HG03159 (cell line): Measurements from ENCODE around the gene SESN3.
A peak's percentile ranks its signal among the peaks of the same experiment; 100 is the strongest.
"Not testable (repeated sequence)": the region's sequence is repeated elsewhere in the genome, so short reads cannot be mapped to it uniquely, and the experiment has no call there.

Experiments used
- ATAC-seq: cut with Tn5 transposase; IDR thresholded peaks from one replicate; pipeline ENCODE4 v1.9.1; 2021; ENCODE audit warnings: mild to moderate bottlenecking, moderate library complexity; ENCODE audit not compliant: unreplicated experiment

SESN3 gene

DNA sequence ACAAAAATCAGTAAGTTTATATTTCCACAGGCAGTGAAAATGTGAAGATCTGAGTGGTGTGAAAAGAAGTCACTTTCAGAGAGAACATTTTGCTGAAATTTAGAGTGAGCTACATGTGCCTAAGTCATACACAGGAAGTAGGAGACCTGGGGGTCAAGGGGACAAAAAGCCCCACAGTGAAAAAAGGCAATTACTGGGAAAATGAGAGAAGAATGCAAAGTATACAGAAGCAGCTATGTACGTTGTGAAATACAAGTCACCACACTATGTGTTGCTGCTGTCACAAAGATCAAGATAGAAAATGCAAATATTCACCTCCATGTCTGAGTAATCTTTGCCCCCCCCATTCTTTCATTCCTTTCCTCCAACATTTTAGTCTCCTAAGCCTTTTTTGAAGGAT, 21.6 kb upstream of the SESN3 start:
- no peak for ATAC-seq

DNA sequence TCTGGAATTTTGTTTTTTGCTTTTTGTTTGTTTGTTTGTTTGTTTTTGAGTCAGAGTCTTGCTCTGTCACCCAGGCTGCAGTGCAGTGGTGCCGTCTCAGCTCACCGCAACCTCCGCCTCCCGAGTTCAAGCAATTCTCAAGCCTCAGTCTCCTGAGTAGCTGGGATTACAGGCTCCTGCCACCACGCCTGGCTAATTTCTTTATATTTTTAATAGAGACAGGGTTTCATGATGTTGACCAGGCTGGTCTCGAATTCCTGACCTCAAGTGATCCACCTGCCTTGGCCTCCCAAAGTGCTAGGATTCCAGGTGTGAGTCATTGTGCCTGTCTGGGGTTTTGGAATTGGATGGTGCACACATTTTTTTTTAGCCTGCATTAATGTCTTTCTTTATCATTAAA, 20.9 kb upstream of the SESN3 start:
- not testable (repeated sequence) for ATAC-seq

DNA sequence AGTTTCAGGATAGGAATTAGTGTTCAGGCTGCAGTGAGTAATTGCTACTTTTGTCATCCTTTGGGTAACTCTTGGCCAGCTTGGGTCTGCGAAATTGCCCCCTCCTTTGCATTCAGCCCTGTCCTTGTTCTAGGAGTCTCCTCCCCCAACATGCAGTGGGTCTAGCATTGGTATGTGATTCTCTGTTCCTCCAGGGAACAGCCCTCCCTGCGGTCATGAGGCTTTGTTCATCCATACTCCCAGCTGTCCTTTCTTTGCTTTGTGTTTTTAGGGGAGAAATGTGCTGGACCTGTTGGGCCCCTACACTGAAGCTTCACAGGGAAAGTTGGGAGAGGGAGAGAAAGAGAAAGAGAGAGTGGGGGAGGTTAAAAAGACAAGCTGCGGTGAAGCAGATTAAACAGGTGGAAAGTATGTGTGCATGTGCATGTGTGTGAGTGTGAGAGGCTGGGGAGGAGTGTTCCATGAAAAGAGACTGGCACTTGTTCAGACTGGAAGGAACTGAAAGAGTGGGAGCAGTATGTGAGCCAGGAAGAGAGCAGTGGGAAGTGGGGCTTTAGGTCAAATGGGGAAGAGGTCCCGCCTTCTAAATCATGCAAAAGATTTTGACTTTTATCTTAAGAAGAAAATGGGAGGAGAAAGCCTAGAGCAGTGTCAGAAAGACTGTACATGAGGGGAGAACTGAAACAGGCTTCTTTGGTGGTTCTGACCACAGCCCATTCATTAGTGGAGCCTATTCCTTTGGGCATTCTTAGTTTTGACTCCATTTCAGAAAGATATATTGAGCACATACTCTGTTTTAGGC, 17.9 kb upstream of the SESN3 start:
- ATAC-seq: peak; percentile 90

DNA sequence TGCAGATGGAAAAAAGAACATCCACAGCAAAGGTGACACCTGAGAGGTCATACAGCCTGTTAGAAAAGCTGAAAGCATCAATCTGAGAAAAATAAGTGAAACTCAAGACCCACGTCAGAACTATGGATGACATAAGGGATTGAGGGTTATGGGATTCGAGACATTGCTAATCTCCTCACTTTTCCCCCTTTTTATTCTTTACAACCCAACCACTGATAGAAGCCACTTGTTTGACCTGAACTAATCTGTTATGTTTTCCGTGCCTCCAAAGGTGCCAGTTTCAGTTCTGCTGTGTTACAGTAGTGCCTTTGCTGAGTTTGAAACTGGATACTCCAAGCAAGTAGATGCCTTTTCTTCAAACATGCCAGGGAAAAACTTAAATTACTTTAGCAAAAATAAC, 16.9 kb upstream of the SESN3 start:
- ATAC-seq: no peak

DNA sequence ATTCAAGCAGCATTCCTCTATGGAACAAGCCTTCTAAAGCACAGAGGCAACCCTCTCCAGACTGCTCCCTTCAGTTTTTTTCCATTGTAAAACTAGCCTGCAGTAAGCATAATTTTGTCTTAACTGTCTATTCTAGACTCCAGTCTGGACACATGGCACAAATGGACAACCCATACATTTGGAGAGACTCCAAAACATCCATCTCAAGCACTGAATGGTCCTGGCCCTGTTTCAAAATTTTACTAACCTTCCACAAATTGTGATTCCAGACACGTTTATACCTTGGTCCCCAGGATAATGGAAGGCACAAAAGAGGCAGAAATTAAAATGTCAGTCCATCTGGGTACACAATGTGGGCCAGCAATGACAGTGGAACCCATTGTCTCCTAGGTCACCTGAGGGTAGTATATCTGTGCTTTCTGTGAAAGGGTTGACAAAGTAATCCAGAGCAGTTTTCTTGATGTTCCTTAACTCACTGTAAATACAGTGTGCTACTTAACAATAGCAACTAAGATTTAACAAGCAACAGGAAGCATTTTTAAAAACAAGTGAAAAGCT, 16.2 kb upstream of the SESN3 start:
- no peak for ATAC-seq

DNA sequence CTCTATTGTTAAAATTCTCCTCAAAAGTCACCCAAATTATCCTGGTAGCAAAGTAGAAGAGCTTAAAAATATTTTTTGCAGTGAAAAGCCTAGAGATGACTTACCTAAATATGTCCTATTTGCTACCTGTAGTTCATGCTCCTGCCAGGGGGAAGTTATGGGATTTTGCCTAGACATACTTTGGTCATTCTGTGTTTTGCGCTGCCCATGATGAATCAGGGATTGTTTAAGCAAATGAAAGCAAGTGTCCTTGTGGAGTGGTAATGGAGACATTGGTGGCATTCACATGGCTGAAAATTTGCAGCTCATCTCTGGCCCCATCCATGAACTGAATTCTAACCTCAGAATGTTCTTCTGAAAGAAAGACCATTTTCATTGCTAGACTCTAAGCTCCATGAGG, 14.6 kb upstream of the SESN3 start:
- ATAC-seq: no peak

DNA sequence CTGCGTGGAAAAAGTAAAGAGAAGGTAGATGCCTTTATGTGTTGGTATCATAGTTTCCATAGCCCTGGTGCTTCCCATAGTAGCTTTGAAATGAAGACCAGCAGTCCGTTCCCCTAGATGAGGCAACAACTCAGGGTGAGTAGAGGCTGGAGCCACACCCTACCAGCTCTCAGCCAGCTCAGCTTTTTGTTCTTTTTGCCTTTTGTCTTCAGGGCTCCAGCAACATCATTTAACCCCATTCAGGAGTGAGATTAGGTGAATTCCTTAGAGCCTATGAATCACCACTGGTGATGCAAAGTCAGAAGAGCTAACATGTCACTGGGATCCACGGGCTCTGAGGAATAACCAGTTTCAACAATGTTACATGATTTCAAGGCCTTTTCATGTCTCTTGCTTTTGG, 14.0 kb upstream of the SESN3 start:
- ATAC-seq: no peak

DNA sequence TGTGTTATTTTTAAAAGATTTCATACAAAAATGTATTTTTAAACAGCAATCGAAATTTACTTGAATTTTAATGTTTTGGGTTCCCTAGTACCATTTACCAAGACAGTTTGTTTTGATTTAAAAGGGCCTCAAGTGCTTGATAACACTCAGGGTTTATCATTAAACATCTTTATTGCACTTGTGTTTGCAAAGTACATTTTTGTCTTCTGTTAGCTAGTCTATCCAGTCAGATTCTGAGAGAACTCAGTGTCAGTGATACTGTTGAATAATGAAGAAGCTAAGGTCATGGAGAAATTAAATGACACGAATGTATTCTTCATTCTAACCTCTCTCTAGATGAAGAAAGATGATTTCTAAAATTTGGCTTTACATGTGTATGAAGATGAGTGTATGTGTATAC, 12.7 kb upstream of the SESN3 start:
- no peak for ATAC-seq

DNA sequence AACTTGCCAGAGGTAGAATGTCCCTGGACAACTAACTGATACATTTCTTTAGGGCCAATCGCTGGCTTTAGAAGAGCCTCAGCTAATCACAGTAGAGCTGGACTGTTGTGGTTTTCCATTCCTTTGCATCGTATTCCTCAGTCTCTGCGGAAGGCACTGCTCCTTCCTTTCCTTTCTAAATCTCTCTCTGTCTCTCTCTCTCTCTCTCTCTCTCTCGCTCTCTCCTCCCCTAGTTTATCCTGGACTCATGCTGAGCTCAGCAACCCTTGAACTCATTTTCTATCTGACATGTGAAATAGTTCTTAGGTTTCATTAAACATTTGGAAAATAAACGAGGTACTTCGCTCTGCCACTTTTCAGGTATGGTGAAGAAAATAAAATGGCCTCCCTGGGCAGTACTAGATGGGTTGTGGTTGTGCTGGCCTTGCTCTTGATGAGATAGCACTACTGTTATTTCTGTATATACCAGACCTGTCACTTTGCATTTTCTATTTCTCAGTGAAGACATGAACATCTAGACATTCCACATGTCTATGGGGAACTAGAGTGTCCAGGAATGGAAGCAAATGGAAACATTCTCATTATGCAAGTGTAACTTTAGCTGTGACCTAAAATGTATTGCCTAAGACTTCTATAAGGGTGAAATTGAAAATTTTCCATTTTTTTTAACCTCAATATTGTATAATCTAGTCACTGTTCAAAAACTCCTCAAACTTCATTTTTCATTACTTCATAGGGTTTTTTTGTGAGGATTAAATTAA, 12.0 kb upstream of the SESN3 start:
- no peak for ATAC-seq

DNA sequence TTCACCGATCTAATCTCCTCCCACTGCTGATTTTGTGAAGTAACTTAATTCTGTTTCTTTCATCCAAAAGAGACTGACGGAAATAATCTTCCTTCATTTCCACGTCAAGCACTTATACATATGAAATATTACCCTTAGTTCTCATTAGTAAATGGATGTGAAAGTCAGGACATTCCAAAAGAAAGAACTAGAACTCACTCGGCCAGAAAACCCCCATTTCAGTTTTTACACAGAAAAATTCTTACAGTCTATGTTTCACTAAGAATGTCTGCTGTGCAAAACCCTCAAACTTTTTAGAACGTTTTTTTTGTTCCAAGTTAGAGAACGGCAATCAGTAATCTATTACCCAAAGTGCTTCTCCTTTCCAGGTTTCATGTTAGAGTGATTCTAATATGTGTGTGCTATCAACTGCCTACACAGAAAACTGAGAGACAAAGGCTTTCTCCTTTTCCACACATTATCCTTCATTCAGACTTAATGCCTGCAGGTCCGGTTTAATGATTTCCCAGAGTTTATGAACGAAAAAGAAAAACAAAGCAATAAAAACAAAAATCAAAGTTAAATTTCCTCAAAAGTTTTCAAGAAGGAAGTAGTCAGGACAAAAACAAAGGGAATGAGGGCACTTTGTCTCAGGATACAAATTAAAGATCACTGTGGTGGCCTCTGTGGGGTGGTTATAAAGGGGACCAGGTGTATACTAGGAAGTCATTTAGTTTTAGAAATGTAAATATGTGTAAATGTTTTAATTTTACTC, 11.3 kb upstream of the SESN3 start:
- peak; percentile 67 for ATAC-seq

DNA sequence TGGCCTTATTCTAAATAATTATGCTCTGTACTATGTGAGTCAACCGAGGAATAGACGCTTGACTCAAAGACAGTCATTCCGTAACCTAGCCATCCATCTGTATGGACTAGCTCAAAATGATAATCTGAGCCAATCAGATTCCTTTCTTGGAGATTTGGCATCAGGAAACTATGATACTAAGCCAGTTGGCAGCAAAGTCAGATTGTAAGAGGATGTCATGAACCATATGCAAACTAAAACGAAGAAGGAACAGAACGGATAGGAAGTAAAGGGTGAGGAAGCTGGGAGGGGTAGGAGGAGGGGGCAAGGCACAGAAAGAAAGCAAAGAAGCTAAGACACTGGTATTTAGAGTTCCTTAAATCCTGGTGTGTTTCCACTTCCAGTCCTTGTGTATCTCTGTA, 10.7 kb upstream of the SESN3 start:
- ATAC-seq: peak; percentile 80

DNA sequence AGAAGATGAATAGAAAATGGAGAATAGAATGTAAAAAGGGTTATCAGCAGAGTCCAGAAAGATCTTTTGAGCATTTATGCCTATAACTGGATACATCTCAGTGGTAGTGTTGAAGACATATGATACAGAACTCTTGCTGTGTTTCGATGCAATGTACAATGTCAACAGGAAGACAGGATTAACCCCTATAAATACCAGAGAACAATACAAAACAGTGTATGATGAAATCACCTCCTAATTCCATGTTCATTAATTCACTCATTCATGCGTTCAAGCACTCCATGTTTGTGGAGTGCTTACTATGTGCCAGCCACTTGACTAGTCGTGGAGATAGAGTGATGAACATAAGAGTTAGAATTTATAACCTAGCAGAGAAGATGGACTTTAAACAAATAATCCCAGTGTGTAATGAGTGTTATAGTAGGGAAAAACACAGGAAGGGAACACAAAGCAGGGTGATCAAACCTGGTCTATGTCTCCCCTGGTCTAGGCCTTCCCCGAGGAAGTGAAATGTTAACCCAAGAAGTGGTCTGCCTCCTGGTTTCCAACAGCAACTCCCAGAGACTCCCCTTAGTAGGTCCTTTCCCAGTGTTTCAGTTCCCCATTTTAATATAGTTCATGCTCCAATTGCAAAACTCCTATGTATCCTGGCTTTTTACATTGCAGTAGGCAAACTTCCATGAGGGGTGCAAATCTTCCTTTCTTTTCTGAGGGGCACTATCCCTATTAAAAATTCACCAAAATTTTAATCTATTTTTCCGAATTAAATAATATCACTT, 9.1 kb upstream of the SESN3 start:
- ATAC-seq: no peak

DNA sequence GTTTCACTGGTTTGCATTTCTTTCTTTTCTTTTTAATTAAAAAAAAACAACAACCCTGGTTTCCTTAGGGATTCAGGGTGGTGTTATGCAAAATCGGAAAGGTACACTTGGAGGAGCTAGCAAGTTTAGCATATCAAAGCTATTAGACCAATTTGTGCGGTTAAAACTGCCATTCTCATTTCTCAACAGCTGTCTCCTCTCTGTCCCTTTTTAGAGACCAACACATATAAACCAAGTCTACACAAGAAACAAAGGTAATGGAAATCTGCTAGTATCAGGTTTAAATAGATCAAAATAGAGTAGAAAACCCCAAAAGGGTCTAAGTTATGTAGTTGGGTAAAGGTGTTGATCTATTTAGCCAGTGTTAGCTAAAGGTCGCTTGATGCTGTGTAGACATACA, 1.7 kb upstream of the SESN3 start:
- ATAC-seq: no peak

DNA sequence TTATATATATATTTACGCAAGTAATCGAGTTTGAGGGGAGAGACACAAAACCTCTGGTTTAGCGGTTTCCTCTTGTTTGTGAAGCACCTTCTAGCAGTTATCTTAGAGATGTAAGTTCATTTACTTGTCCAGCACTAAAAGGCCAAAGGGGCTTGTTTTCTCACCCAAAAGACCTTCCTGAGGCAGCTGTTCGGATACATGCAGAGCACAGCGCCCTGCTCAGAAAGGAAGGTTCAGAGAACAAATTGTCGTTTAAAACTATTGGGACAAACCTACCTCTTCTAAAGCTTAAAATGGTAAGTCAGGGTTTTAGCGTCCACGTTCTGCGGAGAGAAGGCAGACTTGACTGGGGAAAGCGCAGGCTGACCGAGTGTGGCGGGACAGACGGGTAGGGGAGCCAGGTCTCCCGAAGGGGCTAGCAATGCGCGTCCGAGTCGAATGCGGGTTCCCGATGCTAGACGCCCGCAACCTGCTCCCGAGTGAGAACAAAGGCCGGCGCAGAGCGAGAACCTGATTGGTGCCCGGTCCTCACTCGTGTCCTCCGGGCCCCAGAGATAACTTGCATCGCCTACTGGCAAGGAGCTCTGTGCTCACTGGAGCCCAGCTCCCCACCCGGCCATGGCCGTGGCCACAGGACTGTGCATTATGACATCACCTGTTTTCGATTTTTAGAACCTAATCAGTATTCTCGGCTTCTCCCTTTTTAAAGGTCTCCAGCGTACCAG, 1.0 kb upstream of the SESN3 start:
- peak; percentile 37 for ATAC-seq

DNA sequence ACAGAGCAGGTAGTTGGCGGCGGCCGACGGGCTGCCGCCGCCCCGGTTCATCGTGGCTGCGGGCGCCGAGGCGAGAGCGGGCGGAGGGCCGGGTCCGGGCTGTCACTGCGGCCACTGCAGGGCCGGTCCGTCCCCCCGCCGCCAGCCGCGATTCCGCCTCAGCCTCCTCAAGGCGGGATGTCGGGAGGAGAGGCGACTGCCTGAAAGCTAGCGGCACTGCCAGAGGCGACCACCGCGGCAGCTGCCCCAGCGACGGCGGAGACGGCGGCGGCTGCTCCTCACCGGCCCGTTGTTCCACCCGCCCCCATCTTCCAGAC, 234 bp downstream of the SESN3 start:
- ATAC-seq: peak; percentile 8

DNA sequence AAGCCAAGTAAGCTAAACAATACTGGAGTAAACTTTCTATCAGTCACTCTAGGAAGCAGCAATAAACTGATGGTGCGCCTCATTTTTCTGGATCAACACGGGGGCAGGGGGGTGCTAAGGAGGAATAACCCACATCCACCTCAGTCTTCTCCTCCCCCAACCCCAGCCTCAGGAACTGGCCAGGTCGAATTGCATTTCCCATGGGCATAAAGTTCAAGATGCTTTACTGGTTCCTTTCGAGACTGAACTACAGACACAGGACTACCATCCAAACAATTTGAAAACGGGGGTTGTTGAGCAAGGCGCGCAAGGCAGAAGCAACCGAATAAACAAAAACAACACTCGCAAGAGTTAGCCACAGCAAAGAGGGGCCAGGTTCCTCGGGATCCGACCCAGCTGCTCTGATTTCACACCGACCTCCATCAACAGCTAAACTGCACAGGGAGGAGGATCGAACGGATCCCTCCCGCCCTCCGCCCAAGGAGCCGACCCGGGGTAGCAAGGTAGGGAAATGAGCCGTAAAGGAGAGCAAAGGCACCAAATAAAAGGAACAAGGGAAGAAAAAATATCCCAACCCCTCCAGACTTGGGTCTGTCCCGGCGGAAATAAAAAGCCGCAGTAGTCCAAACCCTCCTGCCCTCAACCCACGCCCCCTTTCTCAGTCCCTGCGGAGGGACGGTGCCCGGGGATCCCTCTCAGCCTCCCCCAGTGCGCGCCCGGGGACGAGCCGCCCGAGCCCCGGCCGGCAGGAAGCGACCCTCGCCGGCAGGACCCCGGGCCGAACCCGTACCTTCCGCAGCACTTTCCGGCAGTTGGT, 801 bp downstream of the SESN3 start:
- no peak for ATAC-seq

DNA sequence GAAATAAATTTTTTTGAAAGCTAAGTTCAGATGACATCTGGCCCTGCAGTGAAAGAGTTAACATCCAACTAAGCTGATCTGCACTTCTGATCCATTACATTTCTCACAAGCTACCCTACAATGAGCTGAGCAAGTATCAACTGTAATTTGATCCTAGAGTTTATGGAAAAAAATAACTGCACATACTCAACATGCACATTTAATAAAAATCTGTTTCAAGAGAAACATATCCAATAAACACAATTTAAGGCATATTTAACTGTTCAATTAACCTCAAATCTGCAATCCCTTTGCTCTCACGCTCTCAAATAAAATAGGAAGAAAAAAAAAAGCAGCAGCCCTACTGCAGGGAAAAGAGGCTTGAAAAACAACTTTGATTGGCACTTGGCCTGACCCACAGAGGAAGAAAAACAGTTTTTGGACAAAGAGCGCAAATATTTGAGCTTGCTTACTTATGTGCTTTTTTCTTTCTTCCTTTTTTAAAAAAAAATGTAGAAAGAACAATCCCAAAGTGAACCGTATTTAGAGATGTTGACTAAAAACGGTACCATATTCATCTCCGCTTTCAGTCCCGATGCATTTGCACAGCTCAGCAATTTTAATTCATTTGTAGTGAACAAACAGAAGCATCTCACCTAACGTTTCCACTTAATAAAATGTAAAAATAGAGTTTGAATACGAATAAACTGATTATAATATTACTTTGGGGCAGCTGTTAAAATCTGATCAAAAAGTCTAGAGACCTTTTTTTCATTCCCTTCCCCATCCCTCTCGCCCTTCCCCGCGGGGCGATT, 1.6 kb downstream of the SESN3 start:
- no peak for ATAC-seq

DNA sequence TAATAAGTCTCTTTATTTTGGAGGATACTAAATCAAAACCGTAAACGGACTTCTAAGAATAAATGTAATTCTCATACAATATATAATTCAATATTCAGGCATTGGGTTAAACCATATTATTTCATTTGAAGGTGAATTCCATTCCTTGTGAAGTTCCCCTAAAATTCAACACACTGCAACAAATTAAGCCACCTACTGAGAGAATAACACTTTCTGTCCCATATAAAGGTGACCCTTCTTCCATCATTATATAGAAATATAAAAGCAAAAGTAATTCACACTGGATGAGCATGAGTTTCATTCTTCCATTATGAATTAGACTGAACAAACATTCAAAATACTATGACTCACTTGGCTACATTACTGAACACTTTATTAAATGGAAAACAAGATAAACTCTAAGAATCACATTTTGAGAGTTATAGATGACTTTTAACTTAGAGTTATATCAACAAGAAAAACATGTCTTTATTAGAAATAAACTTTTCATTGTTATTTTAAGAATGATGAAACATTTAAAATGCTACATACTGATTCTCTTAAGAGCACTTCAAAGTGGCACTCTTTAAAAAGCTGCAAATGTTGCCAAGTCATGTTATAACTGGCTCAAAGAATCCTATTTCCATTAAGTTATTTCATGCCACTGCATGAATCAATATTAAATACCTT, 2.8 kb downstream of the SESN3 start:
- no peak for ATAC-seq
